ENCODE results near the gene INPP4A.
A peak's percentile ranks its signal among the peaks of the same experiment; 100 is the strongest.

The INPP4A gene

GRCh38 chr2:98461498-98462049 is 16.9 kb downstream of the INPP4A start:
- no peak for DNase-seq

- DNase-seq = no peak
These were observed 18.4 kb downstream of the INPP4A start for GRCh38 chr2:98463081-98463481.

GRCh38 chr2:98463551-98463971 is 18.9 kb downstream of the INPP4A start:
- DNase-seq = no peak

GRCh38 chr2:98463988-98464771 is 19.5 kb downstream of the INPP4A start:
- DNase-seq = no peak

GRCh38 chr2:98464772-98465310 is 20.2 kb downstream of the INPP4A start:
- peak; percentile 84 for DNase-seq

- DNase-seq = peak; percentile 84
These were observed 21.0 kb downstream of the INPP4A start for GRCh38 chr2:98465456-98466226.

- DNase-seq = no peak
These were observed 22.5 kb downstream of the INPP4A start for GRCh38 chr2:98467082-98467536.

- DNase-seq = no peak
These were observed 23.0 kb downstream of the INPP4A start for GRCh38 chr2:98467652-98468051.

- DNase-seq = peak; percentile 90
These were observed 24.1 kb downstream of the INPP4A start for GRCh38 chr2:98468621-98469236.

GRCh38 chr2:98469862-98470544 is 25.3 kb downstream of the INPP4A start:
- DNase-seq = no peak

- peak; percentile 85 for DNase-seq
These were observed 26.2 kb downstream of the INPP4A start for GRCh38 chr2:98470851-98471255.

GRCh38 chr2:98471402-98472131 is 26.9 kb downstream of the INPP4A start:
- DNase-seq = no peak

GRCh38 chr2:98472132-98472650 is 27.5 kb downstream of the INPP4A start:
- DNase-seq = no peak

- DNase-seq = no peak
These were observed 28.5 kb downstream of the INPP4A start for GRCh38 chr2:98472961-98473746.

GRCh38 chr2:98473995-98474780 is 29.5 kb downstream of the INPP4A start:
- peak; percentile 56 for DNase-seq

GRCh38 chr2:98474979-98475632 is 30.4 kb downstream of the INPP4A start:
- DNase-seq = no peak

- DNase-seq = no peak
These were observed 31.7 kb downstream of the INPP4A start for GRCh38 chr2:98476192-98476868.

- no peak for DNase-seq
These were observed 32.4 kb downstream of the INPP4A start for GRCh38 chr2:98477036-98477435.

GRCh38 chr2:98477506-98477905 is 32.8 kb downstream of the INPP4A start:
- no peak for DNase-seq
